Gastroesophageal sphincter (tissue), 3 donors: Measurements from ENCODE around the gene TRIM50.

Experiments used
- CTCF ChIP-seq, 4 experiments: fragments of 200-600 bp in 2 of 4; fragments of 450-650 bp in 2 of 4; sonication (generic) in 1 of 4; IDR thresholded peaks; one replicate each; pipeline ENCODE4 v1.5.1; 2017 to 2019; ENCODE audit warnings: antibody characterized with exemption in 4 of 4, mild to moderate bottlenecking in 2 of 4, moderate library complexity in 2 of 4
- EP300 ChIP-seq: sonication (generic); formaldehyde crosslinking; IDR thresholded peaks from one replicate; pipeline ENCODE4 v1.6.1; 2017; ENCODE audit warnings: antibody characterized with exemption, mild to moderate bottlenecking

GRCh38 chr7:73308665-73309214 lies 19.1 kb downstream of the TRIM50 start, which contains the start of gene NSUN5:
- TF ChIP-seq CTCF (IDR thresholded peaks at IDR 0.05): peak in 1 of 4 experiments; percentile 16
- no peak for TF ChIP-seq EP300
